ENCODE results near the gene TOP3B. TPM values are rescaled to one million over a fixed set of nuclear protein-coding genes. Genes with fewer than 3 reads are reported as not detected.

TOP3B gene
- polyA plus RNA-seq, 3 donors from 2014 or later: 8.4 to 17.2 (median 9.7) TPM

- Mint-ChIP-seq H3K9me3 (no peaks in the 10 kb centered on the region), H3K27ac (no peak overlapping the region), H3K4me1 (no peaks in the 10 kb centered on the region), H3K27me3 (ENCODE audit: low read depth in 3 of 3) (peaks cover 0 to 3% (median 1%) of the 10 kb centered on the region in 3 donors), H3K36me3 (peaks cover 12 to 38% (median 22%) of the 10 kb centered on the region in 3 donors), H3K4me3 (no peak overlapping the region)
- no peak for DNase-seq
Measured at GRCh38 chr22:21967693-21968271, 14.8 kb downstream of the TOP3B start.

GRCh38 chr22:21966643-21967516, 15.7 kb downstream of the TOP3B start:
- Mint-ChIP-seq H3K36me3 (peaks cover 9 to 40% (median 22%) of the 10 kb centered on the region in 3 donors), H3K4me1 (no peaks in the 10 kb centered on the region), H3K27me3 (ENCODE audit: low read depth in 3 of 3) (peaks cover 0 to 3% (median 3%) of the 10 kb centered on the region in 3 donors), H3K27ac (no peak overlapping the region), H3K4me3 (no peak overlapping the region), H3K9me3 (no peaks in the 10 kb centered on the region)
- DNase-seq: no peak

- no peaks in the 10 kb centered on the region for H3K9me3 Mint-ChIP-seq
- H3K4me1 Mint-ChIP-seq: no peaks in the 10 kb centered on the region
- no peak overlapping the region for H3K27ac Mint-ChIP-seq
- DNase-seq: no peak
- H3K27me3 Mint-ChIP-seq (ENCODE audit: low read depth in 3 of 3): peaks cover 0 to 3% (median 3%) of the 10 kb centered on the region in 3 donors
- no peak overlapping the region for H3K4me3 Mint-ChIP-seq
- peaks cover 9 to 40% (median 22%) of the 10 kb centered on the region in 3 donors for H3K36me3 Mint-ChIP-seq
Measured at GRCh38 chr22:21965762-21966288, 16.8 kb downstream of the TOP3B start.

GRCh38 chr22:21964918-21965484, 17.6 kb downstream of the TOP3B start:
- H3K4me1 Mint-ChIP-seq: no peaks in the 10 kb centered on the region
- H3K9me3 Mint-ChIP-seq: no peaks in the 10 kb centered on the region
- H3K27me3 Mint-ChIP-seq (ENCODE audit: low read depth in 3 of 3): peaks cover 0 to 3% (median 3%) of the 10 kb centered on the region in 3 donors
- no peak for DNase-seq
- H3K36me3 Mint-ChIP-seq: peaks cover 5 to 36% (median 22%) of the 10 kb centered on the region in 3 donors
- no peak overlapping the region for H3K27ac Mint-ChIP-seq
- no peak overlapping the region for H3K4me3 Mint-ChIP-seq

GRCh38 chr22:21964234-21964633, 18.4 kb downstream of the TOP3B start:
- no peak for DNase-seq
- Mint-ChIP-seq H3K4me3 (no peak overlapping the region), H3K36me3 (peaks cover 5 to 36% (median 22%) of the 10 kb centered on the region in 3 donors), H3K27ac (no peak overlapping the region), H3K27me3 (ENCODE audit: low read depth in 3 of 3) (peaks cover 0 to 7% (median 3%) of the 10 kb centered on the region in 3 donors), H3K4me1 (no peaks in the 10 kb centered on the region), H3K9me3 (no peaks in the 10 kb centered on the region)

GRCh38 chr22:21963790-21964211, 18.8 kb downstream of the TOP3B start:
- Mint-ChIP-seq H3K4me3 (no peak overlapping the region), H3K27me3 (ENCODE audit: low read depth in 3 of 3) (peaks cover 0 to 7% (median 4%) of the 10 kb centered on the region in 3 donors), H3K27ac (no peak overlapping the region), H3K9me3 (no peaks in the 10 kb centered on the region), H3K36me3 (peaks cover 4 to 35% (median 20%) of the 10 kb centered on the region in 3 donors), H3K4me1 (no peaks in the 10 kb centered on the region)
- DNase-seq: no peak

GRCh38 chr22:21963286-21963685, 19.3 kb downstream of the TOP3B start:
- peaks cover 0 to 7% (median 4%) of the 10 kb centered on the region in 3 donors for H3K27me3 Mint-ChIP-seq (ENCODE audit: low read depth in 3 of 3)
- H3K36me3 Mint-ChIP-seq: peaks cover 0 to 30% (median 15%) of the 10 kb centered on the region in 3 donors
- DNase-seq: no peak
- H3K4me1 Mint-ChIP-seq: no peaks in the 10 kb centered on the region
- H3K9me3 Mint-ChIP-seq: no peaks in the 10 kb centered on the region
- H3K27ac Mint-ChIP-seq: no peak overlapping the region
- H3K4me3 Mint-ChIP-seq: no peak overlapping the region

- H3K9me3 Mint-ChIP-seq: no peaks in the 10 kb centered on the region
- no peak overlapping the region for H3K27ac Mint-ChIP-seq
- peaks cover 0 to 29% (median 14%) of the 10 kb centered on the region in 3 donors for H3K36me3 Mint-ChIP-seq
- H3K4me3 Mint-ChIP-seq: no peak overlapping the region
- no peak for DNase-seq
- no peaks in the 10 kb centered on the region for H3K4me1 Mint-ChIP-seq
- peaks cover 0 to 7% (median 3%) of the 10 kb centered on the region in 3 donors for H3K27me3 Mint-ChIP-seq (ENCODE audit: low read depth in 3 of 3)
Measured at GRCh38 chr22:21962655-21962949, 20.0 kb downstream of the TOP3B start.

GRCh38 chr22:21961886-21962654, 20.5 kb downstream of the TOP3B start:
- peaks cover 0 to 6% (median 3%) of the 10 kb centered on the region in 3 donors for H3K27me3 Mint-ChIP-seq (ENCODE audit: low read depth in 3 of 3)
- H3K9me3 Mint-ChIP-seq: no peaks in the 10 kb centered on the region
- no peaks in the 10 kb centered on the region for H3K4me1 Mint-ChIP-seq
- DNase-seq: no peak
- no peak overlapping the region for H3K4me3 Mint-ChIP-seq
- H3K36me3 Mint-ChIP-seq: peaks cover 0 to 26% (median 10%) of the 10 kb centered on the region in 3 donors
- no peak overlapping the region for H3K27ac Mint-ChIP-seq

- peaks cover 0 to 19% (median 3%) of the 10 kb centered on the region in 3 donors for H3K36me3 Mint-ChIP-seq
- DNase-seq: no peak
- no peak overlapping the region for H3K27ac Mint-ChIP-seq
- no peaks in the 10 kb centered on the region for H3K4me1 Mint-ChIP-seq
- H3K9me3 Mint-ChIP-seq: no peaks in the 10 kb centered on the region
- H3K4me3 Mint-ChIP-seq: no peak overlapping the region
- H3K27me3 Mint-ChIP-seq (ENCODE audit: low read depth in 3 of 3): peaks cover 0 to 5% (median 3%) of the 10 kb centered on the region in 3 donors
Measured at GRCh38 chr22:21961127-21961867, 21.3 kb downstream of the TOP3B start.

GRCh38 chr22:21960200-21961126, 22.1 kb downstream of the TOP3B start:
- DNase-seq: no peak
- no peaks in the 10 kb centered on the region for H3K9me3 Mint-ChIP-seq
- H3K36me3 Mint-ChIP-seq: peaks cover 0 to 18% (median 3%) of the 10 kb centered on the region in 3 donors
- H3K27me3 Mint-ChIP-seq (ENCODE audit: low read depth in 3 of 3): peaks cover 0 to 4% (median 3%) of the 10 kb centered on the region in 3 donors
- H3K27ac Mint-ChIP-seq: peak overlapping the region in 1 of 6 donors; percentile 17
- no peaks in the 10 kb centered on the region for H3K4me1 Mint-ChIP-seq
- no peak overlapping the region for H3K4me3 Mint-ChIP-seq

Measured in immature natural killer cell (primary cell).